ENCODE data around the gene SHC4.

Gene SHC4

GRCh38 chr15:48825075-48825474 is 138.6 kb downstream of the SHC4 start:
- Histone ChIP-seq H2BK15ac (ENCODE audit: low read depth, poor library complexity, severe bottlenecking) (no peak overlapping the region), H3K4me1 (ENCODE audit: control insufficient read depth, insufficient read depth, low read depth, low read length) (no peaks in the 10 kb centered on the region), H2BK12ac (ENCODE audit: low read length in 2 of 2) (no peak overlapping the region), H2AK5ac (ENCODE audit: low read length, severe bottlenecking) (no peak overlapping the region), H3K79me1 (replicated peaks; ENCODE audit: low read length, poor library complexity, severe bottlenecking) (no peaks in the 10 kb centered on the region), H3K4me2 (ENCODE audit: low read length, poor library complexity, severe bottlenecking) (no peak overlapping the region), H3K4ac (ENCODE audit: low read depth in 1 of 2, low read length in 2 of 2) (no peak overlapping the region), H3K9ac (ENCODE audit: low read length) (no peak overlapping the region), H2AFZ (ENCODE audit: low read depth, low read length) (no peak overlapping the region), H3K27ac (ENCODE audit: low read length, poor library complexity, severe bottlenecking) (no peak overlapping the region), H3K4me3 (ENCODE audit: insufficient read depth in 1 of 2, low read depth in 1 of 2, low read length in 2 of 2) (no peak overlapping the region), H3K14ac (ENCODE audit: low read length in 2 of 2) (no peak overlapping the region), H2BK5ac (ENCODE audit: low read depth, low read length, poor library complexity, severe bottlenecking) (no peak overlapping the region), H3K23ac (ENCODE audit: low read length in 2 of 2) (no peak overlapping the region), H4K91ac (ENCODE audit: low read length) (no peak overlapping the region), H3K27me3 (ENCODE audit: control insufficient read depth in 1 of 2, insufficient read depth in 1 of 2, low read length in 2 of 2) (no peaks in the 10 kb centered on the region), H3K18ac (ENCODE audit: low read depth in 1 of 2, low read length in 2 of 2) (no peak overlapping the region), H4K8ac (ENCODE audit: low read length) (no peak overlapping the region), H3K9me3 (ENCODE audit: control insufficient read depth, low read length) (no peaks in the 10 kb centered on the region), H3K36me3 (ENCODE audit: control insufficient read depth in 1 of 2, insufficient read depth in 2 of 2, low read depth in 1 of 2, low read length in 2 of 2) (no peaks in the 10 kb centered on the region), H2BK120ac (ENCODE audit: low read depth, low read length) (no peak overlapping the region)
- DNase-seq = no peak
- WGBS = 80% methylated on average over 1 of the region's 1 CpG

- Histone ChIP-seq H3K14ac (ENCODE audit: low read length in 2 of 2) (no peak overlapping the region), H2BK15ac (ENCODE audit: low read depth, poor library complexity, severe bottlenecking) (no peak overlapping the region), H2BK5ac (ENCODE audit: low read depth, low read length, poor library complexity, severe bottlenecking) (no peak overlapping the region), H3K4me3 (ENCODE audit: insufficient read depth in 1 of 2, low read depth in 1 of 2, low read length in 2 of 2) (no peak overlapping the region), H2AK5ac (ENCODE audit: low read length, severe bottlenecking) (no peak overlapping the region), H3K18ac (ENCODE audit: low read depth in 1 of 2, low read length in 2 of 2) (no peak overlapping the region), H4K8ac (ENCODE audit: low read length) (no peak overlapping the region), H3K4me2 (ENCODE audit: low read length, poor library complexity, severe bottlenecking) (no peak overlapping the region), H3K9ac (ENCODE audit: low read length) (no peak overlapping the region), H2BK12ac (ENCODE audit: low read length in 2 of 2) (no peak overlapping the region), H4K91ac (ENCODE audit: low read length) (no peak overlapping the region), H3K27me3 (ENCODE audit: control insufficient read depth in 1 of 2, insufficient read depth in 1 of 2, low read length in 2 of 2) (no peaks in the 10 kb centered on the region), H3K23ac (ENCODE audit: low read length in 2 of 2) (no peak overlapping the region), H3K4ac (ENCODE audit: low read depth in 1 of 2, low read length in 2 of 2) (no peak overlapping the region), H3K79me1 (replicated peaks; ENCODE audit: low read length, poor library complexity, severe bottlenecking) (no peaks in the 10 kb centered on the region), H3K4me1 (ENCODE audit: control insufficient read depth, insufficient read depth, low read depth, low read length) (no peaks in the 10 kb centered on the region), H3K27ac (ENCODE audit: low read length, poor library complexity, severe bottlenecking) (peak overlapping the region; percentile 11), H2AFZ (ENCODE audit: low read depth, low read length) (no peak overlapping the region), H3K9me3 (ENCODE audit: control insufficient read depth, low read length) (no peaks in the 10 kb centered on the region), H2BK120ac (ENCODE audit: low read depth, low read length) (no peak overlapping the region), H3K36me3 (ENCODE audit: control insufficient read depth in 1 of 2, insufficient read depth in 2 of 2, low read depth in 1 of 2, low read length in 2 of 2) (no peaks in the 10 kb centered on the region)
- no peak for DNase-seq
- no CpG with 5 or more reads among the region's 1 CpG for WGBS
Measured at GRCh38 chr15:48823706-48824105, 140.0 kb downstream of the SHC4 start.

DNA sequence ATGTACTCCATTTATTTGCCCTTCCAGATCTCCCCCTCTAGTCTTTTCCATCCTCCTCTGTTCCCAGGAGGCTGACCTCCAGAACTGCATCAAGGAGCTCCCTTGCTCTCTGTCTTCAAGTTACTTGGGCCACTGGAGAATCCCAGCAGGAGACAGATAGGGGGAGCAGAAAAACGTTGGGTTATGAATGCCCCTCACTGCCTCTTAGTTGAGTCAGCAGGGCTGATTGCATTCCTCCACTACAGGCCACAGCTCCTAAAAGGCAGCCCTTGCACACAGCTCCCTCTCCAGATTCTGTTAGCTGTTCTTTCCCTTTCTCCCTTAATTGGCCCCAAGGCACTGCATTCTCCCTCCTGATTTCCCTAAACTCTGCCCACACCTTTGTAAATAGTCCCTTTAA is 140.5 kb downstream of the SHC4 start:
- WGBS = 0% methylated on average over 1 of the region's 1 CpG
- peak; percentile 20 for DNase-seq
- H2BK120ac ChIP-seq (ENCODE audit: low read depth, low read length) = no peak overlapping the region
- no peak overlapping the region for H2BK15ac ChIP-seq (ENCODE audit: low read depth, poor library complexity, severe bottlenecking)
- H3K27ac ChIP-seq (ENCODE audit: low read length, poor library complexity, severe bottlenecking) = peak overlapping the region; percentile 17
- H3K4me3 ChIP-seq (ENCODE audit: insufficient read depth in 1 of 2, low read depth in 1 of 2, low read length in 2 of 2) = no peak overlapping the region
- H2AFZ ChIP-seq (ENCODE audit: low read depth, low read length) = peak overlapping the region; percentile 61
- no peak overlapping the region for H3K14ac ChIP-seq (ENCODE audit: low read length in 2 of 2)
- H4K8ac ChIP-seq (ENCODE audit: low read length) = no peak overlapping the region
- H3K4me1 ChIP-seq (ENCODE audit: control insufficient read depth, insufficient read depth, low read depth, low read length) = no peaks in the 10 kb centered on the region
- no peak overlapping the region for H2AK5ac ChIP-seq (ENCODE audit: low read length, severe bottlenecking)
- peak overlapping the region in 1 of 2 experiments; percentile 26 for H3K4ac ChIP-seq (ENCODE audit: low read depth in 1 of 2, low read length in 2 of 2)
- no peak overlapping the region for H2BK5ac ChIP-seq (ENCODE audit: low read depth, low read length, poor library complexity, severe bottlenecking)
- no peak overlapping the region for H2BK12ac ChIP-seq (ENCODE audit: low read length in 2 of 2)
- H3K36me3 ChIP-seq (ENCODE audit: control insufficient read depth in 1 of 2, insufficient read depth in 2 of 2, low read depth in 1 of 2, low read length in 2 of 2) = no peaks in the 10 kb centered on the region
- no peak overlapping the region for H3K9ac ChIP-seq (ENCODE audit: low read length)
- no peak overlapping the region for H3K23ac ChIP-seq (ENCODE audit: low read length in 2 of 2)
- H4K91ac ChIP-seq (ENCODE audit: low read length) = no peak overlapping the region
- H3K4me2 ChIP-seq (ENCODE audit: low read length, poor library complexity, severe bottlenecking) = no peak overlapping the region
- H3K9me3 ChIP-seq (ENCODE audit: control insufficient read depth, low read length) = no peaks in the 10 kb centered on the region
- no peaks in the 10 kb centered on the region for H3K27me3 ChIP-seq (ENCODE audit: control insufficient read depth in 1 of 2, insufficient read depth in 1 of 2, low read length in 2 of 2)
- H3K79me1 ChIP-seq (replicated peaks; ENCODE audit: low read length, poor library complexity, severe bottlenecking) = no peaks in the 10 kb centered on the region
- no peak overlapping the region for H3K18ac ChIP-seq (ENCODE audit: low read depth in 1 of 2, low read length in 2 of 2)

- Histone ChIP-seq H2BK15ac (ENCODE audit: low read depth, poor library complexity, severe bottlenecking) (no peak overlapping the region), H4K8ac (ENCODE audit: low read length) (no peak overlapping the region), H3K4me2 (ENCODE audit: low read length, poor library complexity, severe bottlenecking) (no peak overlapping the region), H3K4me3 (ENCODE audit: insufficient read depth in 1 of 2, low read depth in 1 of 2, low read length in 2 of 2) (no peak overlapping the region), H3K23ac (ENCODE audit: low read length in 2 of 2) (no peak overlapping the region), H4K91ac (ENCODE audit: low read length) (no peak overlapping the region), H3K79me1 (replicated peaks; ENCODE audit: low read length, poor library complexity, severe bottlenecking) (peaks cover 6% of the 10 kb centered on the region), H2AFZ (ENCODE audit: low read depth, low read length) (no peak overlapping the region), H3K9ac (ENCODE audit: low read length) (no peak overlapping the region), H2BK5ac (ENCODE audit: low read depth, low read length, poor library complexity, severe bottlenecking) (no peak overlapping the region), H2AK5ac (ENCODE audit: low read length, severe bottlenecking) (no peak overlapping the region), H3K9me3 (ENCODE audit: control insufficient read depth, low read length) (no peaks in the 10 kb centered on the region), H2BK12ac (ENCODE audit: low read length in 2 of 2) (no peak overlapping the region), H3K36me3 (ENCODE audit: control insufficient read depth in 1 of 2, insufficient read depth in 2 of 2, low read depth in 1 of 2, low read length in 2 of 2) (no peaks in the 10 kb centered on the region), H3K27ac (ENCODE audit: low read length, poor library complexity, severe bottlenecking) (no peak overlapping the region), H3K18ac (ENCODE audit: low read depth in 1 of 2, low read length in 2 of 2) (no peak overlapping the region), H3K4ac (ENCODE audit: low read depth in 1 of 2, low read length in 2 of 2) (no peak overlapping the region), H3K4me1 (ENCODE audit: control insufficient read depth, insufficient read depth, low read depth, low read length) (peaks cover 2% of the 10 kb centered on the region), H3K14ac (ENCODE audit: low read length in 2 of 2) (no peak overlapping the region), H3K27me3 (ENCODE audit: control insufficient read depth in 1 of 2, insufficient read depth in 1 of 2, low read length in 2 of 2) (no peaks in the 10 kb centered on the region), H2BK120ac (ENCODE audit: low read depth, low read length) (no peak overlapping the region)
- DNase-seq = no peak
- 93% methylated on average over 2 of the region's 2 CpGs for WGBS
Measured at GRCh38 chr15:48814286-48814685, 149.4 kb downstream of the SHC4 start.
